ENCODE results near the gene COL4A5.

The COL4A5 gene

DNA sequence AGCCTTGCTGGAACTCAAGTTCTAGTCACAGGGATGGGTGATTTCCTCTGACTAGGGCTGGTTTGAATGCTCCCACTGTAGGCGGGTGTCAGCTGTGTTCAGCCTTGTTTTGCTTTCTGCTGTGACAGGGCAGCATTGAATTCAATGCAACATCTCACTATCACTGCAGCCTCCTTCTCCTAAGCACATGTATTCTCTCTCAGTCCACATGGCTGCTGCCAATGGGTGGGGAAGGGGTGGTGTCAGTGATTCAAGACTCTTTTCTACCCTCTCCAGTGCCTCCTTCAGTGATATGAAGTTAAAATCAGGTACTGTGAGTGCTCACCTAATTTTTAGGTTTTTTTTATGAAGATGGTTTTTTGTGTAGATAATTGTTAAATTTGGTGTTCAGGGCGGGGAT, 46.3 kb downstream of the COL4A5 start:
- H3K4me3 ChIP-seq (ENCODE audit: low read depth, low read length), result no peak overlapping the region
- no peak for TF ChIP-seq CTCF (conservative IDR thresholded peaks at IDR 0.05; ENCODE audit: low read depth, low read length)
- DNase-seq (ENCODE audit: low read depth), result no peak

GRCh38 chrX:108494406-108495090, 54.9 kb downstream of the COL4A5 start:
- peak; percentile 48 for DNase-seq (ENCODE audit: low read depth)
- no peak overlapping the region for H3K4me3 ChIP-seq (ENCODE audit: low read depth, low read length)
- no peak for TF ChIP-seq CTCF (conservative IDR thresholded peaks at IDR 0.05; ENCODE audit: low read depth, low read length)

DNA sequence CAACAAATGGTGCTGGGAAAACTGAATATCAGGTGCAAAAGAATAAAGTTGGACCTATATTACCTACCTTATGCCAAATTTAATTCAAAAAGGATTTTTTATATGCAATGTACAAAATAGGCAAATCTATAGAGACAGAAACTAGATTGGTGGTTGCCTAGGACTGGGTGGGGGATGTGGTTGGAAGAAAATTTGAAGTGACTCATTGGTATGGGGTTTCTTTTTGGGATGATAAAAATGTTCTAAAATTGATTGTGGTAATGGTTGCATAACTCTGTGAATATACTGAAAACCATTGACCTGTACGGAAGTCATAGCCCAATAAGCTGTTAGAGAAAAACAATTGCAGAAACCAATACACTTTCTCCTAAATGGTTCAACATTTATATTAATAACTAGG, 72.1 kb downstream of the COL4A5 start:
- no peak overlapping the region for H3K4me3 ChIP-seq (ENCODE audit: low read depth, low read length)
- no peak for TF ChIP-seq CTCF (conservative IDR thresholded peaks at IDR 0.05; ENCODE audit: low read depth, low read length)
- peak; percentile 60 for DNase-seq (ENCODE audit: low read depth)

GRCh38 chrX:108516184-108516583, 76.5 kb downstream of the COL4A5 start:
- DNase-seq (ENCODE audit: low read depth), result peak; percentile 87
- TF ChIP-seq CTCF (conservative IDR thresholded peaks at IDR 0.05; ENCODE audit: low read depth, low read length), result no peak
- H3K4me3 ChIP-seq (ENCODE audit: low read depth, low read length), result no peak overlapping the region

GRCh38 chrX:108527724-108528123, 88.1 kb downstream of the COL4A5 start:
- TF ChIP-seq CTCF (conservative IDR thresholded peaks at IDR 0.05; ENCODE audit: low read depth, low read length), result no peak
- H3K4me3 ChIP-seq (ENCODE audit: low read depth, low read length), result no peak overlapping the region
- DNase-seq (ENCODE audit: low read depth), result no peak

DNA sequence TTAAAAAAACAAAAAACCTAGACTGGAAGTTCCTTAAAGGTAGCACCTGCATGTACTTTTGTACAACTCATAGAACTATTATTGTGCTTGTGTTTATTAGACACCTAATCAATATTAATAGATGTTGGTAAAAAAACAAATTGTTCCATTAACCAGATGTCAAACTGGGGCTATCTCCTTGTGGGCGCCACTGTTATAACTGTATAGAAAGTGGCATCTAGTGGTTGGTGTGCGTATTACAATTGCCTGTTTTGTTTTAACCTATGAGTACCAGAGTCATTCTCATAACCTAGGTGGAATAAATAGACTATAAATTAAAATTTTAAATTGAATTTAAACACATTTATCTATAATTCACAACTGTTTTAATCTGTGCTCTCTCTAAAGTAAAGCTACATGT, 97.4 kb downstream of the COL4A5 start:
- DNase-seq (ENCODE audit: low read depth), result peak; percentile 68
- peak; percentile 60 for TF ChIP-seq CTCF (conservative IDR thresholded peaks at IDR 0.05; ENCODE audit: low read depth, low read length)
- no peak overlapping the region for H3K4me3 ChIP-seq (ENCODE audit: low read depth, low read length)

DNA sequence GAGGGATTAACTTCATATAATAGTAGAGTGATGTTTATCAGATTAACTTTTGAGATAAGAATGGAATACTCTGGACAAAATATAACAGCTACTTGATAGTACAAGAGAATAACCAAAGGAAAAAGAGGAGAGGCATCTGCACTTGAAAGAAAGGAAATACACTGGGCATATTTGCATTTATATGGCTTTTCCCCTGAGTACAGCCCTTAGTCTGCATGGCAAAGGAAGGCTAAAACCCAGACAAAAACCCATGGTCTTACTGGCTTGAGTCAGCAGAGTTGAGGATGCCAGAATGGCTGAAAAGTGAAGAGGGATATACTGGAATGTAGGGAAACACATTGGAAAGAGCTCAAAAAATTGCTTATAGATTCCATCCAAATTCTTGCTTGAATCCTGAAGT, 101.6 kb downstream of the COL4A5 start:
- no peak for TF ChIP-seq CTCF (conservative IDR thresholded peaks at IDR 0.05; ENCODE audit: low read depth, low read length)
- no peak for DNase-seq (ENCODE audit: low read depth)
- no peak overlapping the region for H3K4me3 ChIP-seq (ENCODE audit: low read depth, low read length)
